Activated B cell treated with CpG ODN at 0.5 μM for 24 hours (primary cell): Measurements from ENCODE around the gene VWA8. TPM values are rescaled to one million over a fixed set of nuclear protein-coding genes. Genes with fewer than 3 reads are reported as not detected.

Experiments used
- ATAC-seq: fragments of 200-7000 bp; cut with Tn5 transposase; one replicate; pipeline ENCODE4 v1.10.0; 2021; ENCODE audit warnings: low read depth, mild to moderate bottlenecking, moderate library complexity
- CTCF ChIA-PET: fragments of 350-600 bp; sonication (Branson Sonifier 250); formaldehyde crosslinking; loops from one replicate; lab custom pipeline; 2021; ENCODE audit warnings: antibody characterized with exemption; lab: Charles Lee
- POLR2A ChIA-PET: fragments of 350-600 bp; sonication (Branson Sonifier 250); formaldehyde crosslinking; loops from one replicate; lab custom pipeline; 2021; ENCODE audit warnings: antibody characterized with exemption; lab: Charles Lee
- DNase-seq: peaks from one replicate; pipeline ENCODE4 v3.0.0; 2022
- H3K27ac Mint-ChIP-seq: one replicate; pipeline ENCODE4 v1.8.0; 2020; ENCODE audit warnings: mixed read lengths
- H3K27me3 Mint-ChIP-seq: one replicate; pipeline ENCODE4 v1.8.0; 2021; ENCODE audit warnings: mixed read lengths
- H3K36me3 Mint-ChIP-seq: one replicate; pipeline ENCODE4 v1.8.0; 2021; ENCODE audit warnings: low read depth, mixed read lengths
- H3K4me1 Mint-ChIP-seq: one replicate; pipeline ENCODE4 v1.8.0; 2021; ENCODE audit warnings: mixed read lengths
- H3K4me3 Mint-ChIP-seq: one replicate; pipeline ENCODE4 v1.8.0; 2020; ENCODE audit warnings: mild to moderate bottlenecking, mixed read lengths
- H3K9me3 Mint-ChIP-seq: one replicate; pipeline ENCODE4 v1.8.0; 2020; ENCODE audit warnings: mixed read lengths
- CTCF ChIP-seq: fragments of 200-600 bp; IDR thresholded peaks from one replicate; pipeline ENCODE4 v1.8.0; 2022; ENCODE audit warnings: antibody characterized with exemption, mild to moderate bottlenecking
- intact Hi-C: fragments of 100-400 bp; cut with micrococcal nuclease; formaldehyde crosslinking; loops from one replicate; pipeline ENCODE4 v1.15.1; 2024
- total RNA-seq: library from RNA; stranded (reverse); gene quantifications from 2 replicates; pipeline ENCODE4 v1.2.3, GENCODE V29; 2022

Gene VWA8
- total RNA-seq, 1 donor from 2014 or later, result 21.7 TPM

- Mint-ChIP-seq H3K27ac (no peak overlapping the region), H3K27me3 (peaks cover 8% of the 10 kb centered on the region), H3K4me1 (no peaks in the 10 kb centered on the region), H3K9me3 (no peaks in the 10 kb centered on the region), H3K36me3 (no peaks in the 10 kb centered on the region), H3K4me3 (no peak overlapping the region)
- intact Hi-C loops, result no loop called here
- POLR2A ChIA-PET, result no interaction called here
- DNase-seq, result no peak
- TF ChIP-seq CTCF, result no peak
- ATAC-seq, result no peak
- CTCF ChIA-PET, result interaction anchor here (0.8 kb wide), 1 partner anchor 115 kb away, joined by 3 read pairs; no protein-coding TSS in a partner anchor
Measured at GRCh38 chr13:41978007-41978406, 17.1 kb upstream of the VWA8 start.

- CTCF ChIA-PET, result no interaction called here
Measured at GRCh38 chr13:41976476-41976875, 15.6 kb upstream of the VWA8 start.

GRCh38 chr13:41974262-41974900 is 13.5 kb upstream of the VWA8 start:
- Mint-ChIP-seq H3K4me3 (no peak overlapping the region), H3K27ac (no peak overlapping the region), H3K4me1 (peaks cover 2% of the 10 kb centered on the region), H3K9me3 (no peaks in the 10 kb centered on the region), H3K27me3 (peaks cover 7% of the 10 kb centered on the region), H3K36me3 (no peaks in the 10 kb centered on the region)
- ChIA-PET POLR2A (no interaction called here), CTCF (no interaction called here)
- DNase-seq, result no peak
- no peak for ATAC-seq
- intact Hi-C loops, result no loop called here
- TF ChIP-seq CTCF, result no peak

More at GRCh38 chr13:41976476-41976875, 15.6 kb upstream of the VWA8 start:
- no peaks in the 10 kb centered on the region for H3K36me3 Mint-ChIP-seq
- H3K9me3 Mint-ChIP-seq, result no peaks in the 10 kb centered on the region
- ATAC-seq (no peak), DNase-seq (no peak)
- no peak overlapping the region for H3K4me3 Mint-ChIP-seq
- no peaks in the 10 kb centered on the region for H3K4me1 Mint-ChIP-seq
- POLR2A ChIA-PET, result interaction anchor here (0.7 kb wide), 1 partner anchor 133 kb away, joined by 3 read pairs; no protein-coding TSS in a partner anchor
- TF ChIP-seq CTCF, result no peak
- peaks cover 9% of the 10 kb centered on the region for H3K27me3 Mint-ChIP-seq
- intact Hi-C loops, result no loop called here
- H3K27ac Mint-ChIP-seq, result no peak overlapping the region

- Mint-ChIP-seq H3K4me1 (peaks cover 2% of the 10 kb centered on the region), H3K27me3 (peaks cover 7% of the 10 kb centered on the region), H3K4me3 (no peak overlapping the region), H3K9me3 (no peaks in the 10 kb centered on the region), H3K27ac (no peak overlapping the region), H3K36me3 (no peaks in the 10 kb centered on the region)
- ATAC-seq (no peak), DNase-seq (no peak)
- no peak for TF ChIP-seq CTCF
- intact Hi-C loops, result no loop called here
- ChIA-PET POLR2A (no interaction called here), CTCF (no interaction called here)
Measured at GRCh38 chr13:41973247-41973741, 12.4 kb upstream of the VWA8 start.

- no peak for ATAC-seq
- Mint-ChIP-seq H3K36me3 (no peaks in the 10 kb centered on the region), H3K4me1 (peaks cover 2% of the 10 kb centered on the region), H3K4me3 (no peak overlapping the region), H3K27me3 (peaks cover 7% of the 10 kb centered on the region), H3K9me3 (no peaks in the 10 kb centered on the region), H3K27ac (no peak overlapping the region)
- TF ChIP-seq CTCF, result no peak
- no peak for DNase-seq
- intact Hi-C loops, result no loop called here
- ChIA-PET CTCF (no interaction called here), POLR2A (no interaction called here)
Measured at GRCh38 chr13:41971848-41972247, 10.9 kb upstream of the VWA8 start.
